ENCODE results near the gene TNIP2. TPM values are rescaled to one million over a fixed set of nuclear protein-coding genes. Genes with fewer than 3 reads are reported as not detected.

TNIP2 gene
- total RNA-seq, result 100 to 1,000 TPM in 3 of 4 donors, 10 to 100 TPM in 1; 91.8 to 203 (median 129) TPM

GRCh38 chr4:2755821-2756690 is at the start of gene TNIP2:
TNIP2 (minus strand) TSS chr4:2756336; CDS start chr4:2756289, 47 bp downstream.
- intact Hi-C loops (cut with DNase I; ENCODE audit: low total_unique reads) (no loop called here), in situ Hi-C loops (cut with MboI; ENCODE audit: low pct_ligation_motif_present in 1 of 4, low pct_unique_long_range_greater_than_20kb in 1 of 4, low sequenced_read_pairs in 3 of 4) (loop anchor here in 2 of 4 donors (25.0 kb wide), 1 partner anchor 181 kb away; no protein-coding TSS in a partner anchor)
- no peaks in the 10 kb centered on the region for H3K36me3 ChIP-seq
- H3K4me1 ChIP-seq, result peaks cover 18 to 57% (median 35%) of the 10 kb centered on the region in 4 donors
- whole genome bisulfite sequencing, 2 donors (ENCODE audit: low coverage in 1 of 2), result 1% methylated on average over 46 of the region's 96 CpGs; no CpG with 5 or more reads in 1 of the 2 donors
- TF ChIP-seq, protein P1, sequence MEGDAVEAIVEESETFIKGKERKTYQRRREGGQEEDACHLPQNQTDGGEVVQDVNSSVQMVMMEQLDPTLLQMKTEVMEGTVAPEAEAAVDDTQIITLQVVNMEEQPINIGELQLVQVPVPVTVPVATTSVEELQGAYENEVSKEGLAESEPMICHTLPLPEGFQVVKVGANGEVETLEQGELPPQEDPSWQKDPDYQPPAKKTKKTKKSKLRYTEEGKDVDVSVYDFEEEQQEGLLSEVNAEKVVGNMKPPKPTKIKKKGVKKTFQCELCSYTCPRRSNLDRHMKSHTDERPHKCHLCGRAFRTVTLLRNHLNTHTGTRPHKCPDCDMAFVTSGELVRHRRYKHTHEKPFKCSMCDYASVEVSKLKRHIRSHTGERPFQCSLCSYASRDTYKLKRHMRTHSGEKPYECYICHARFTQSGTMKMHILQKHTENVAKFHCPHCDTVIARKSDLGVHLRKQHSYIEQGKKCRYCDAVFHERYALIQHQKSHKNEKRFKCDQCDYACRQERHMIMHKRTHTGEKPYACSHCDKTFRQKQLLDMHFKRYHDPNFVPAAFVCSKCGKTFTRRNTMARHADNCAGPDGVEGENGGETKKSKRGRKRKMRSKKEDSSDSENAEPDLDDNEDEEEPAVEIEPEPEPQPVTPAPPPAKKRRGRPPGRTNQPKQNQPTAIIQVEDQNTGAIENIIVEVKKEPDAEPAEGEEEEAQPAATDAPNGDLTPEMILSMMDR (IDR thresholded peaks at IDR 0.05), result peak in 4 of 5 experiments; percentile 27 to 79 (median 38)
- TF ChIP-seq EP300 (IDR thresholded peaks at IDR 0.05; ENCODE audit: low read depth), result no peak
- peak; percentile 56 for TF ChIP-seq POLR2A (IDR thresholded peaks at IDR 0.05)
- peak in 2 of 3 donors; percentile 72 to 75 for TF ChIP-seq POLR2AphosphoS5 (IDR thresholded peaks at IDR 0.05)
- H3K4me3 ChIP-seq, result peak within 1 kb of the TSS; percentile 53 to 86 (median 68)
- H3K9me3 ChIP-seq, result no peaks in the 10 kb centered on the region
- H3K27ac ChIP-seq, result peak within 1 kb of the TSS; percentile 89 to 97 (median 90)
- no peaks in the 10 kb centered on the region for H3K27me3 ChIP-seq
- peak; percentile 92 for DNase-seq

DNA sequence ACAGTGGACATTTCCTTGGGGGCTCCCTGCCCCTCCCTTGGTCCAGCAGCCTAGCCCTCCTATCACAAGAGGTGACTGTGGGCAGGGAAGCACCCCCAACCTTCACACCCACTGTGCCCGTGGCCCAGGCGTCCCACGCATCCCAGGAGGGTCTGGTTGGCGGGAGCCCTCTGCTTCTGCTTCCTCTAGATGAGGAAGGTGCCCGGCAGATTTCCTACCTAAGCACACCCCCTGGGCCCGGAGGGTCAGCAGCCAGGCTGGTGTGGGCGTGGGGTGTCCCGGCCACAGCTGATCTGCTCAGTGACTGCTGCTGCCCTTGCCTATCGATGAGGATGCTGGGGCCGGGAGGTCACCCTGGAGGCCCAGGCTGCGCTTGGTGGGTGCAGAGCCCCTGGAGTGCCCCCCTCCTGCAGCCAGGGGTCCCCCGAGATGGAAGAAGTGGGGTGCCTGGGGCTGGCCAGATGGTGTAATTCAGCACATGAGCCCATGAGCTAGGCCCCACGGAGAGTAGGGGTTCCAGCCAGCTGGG is 48.9 kb upstream of the TNIP2 start:
- whole genome bisulfite sequencing, 2 donors (ENCODE audit: low coverage in 1 of 2), result 74% methylated on average over 11 of the region's 13 CpGs; no CpG with 5 or more reads in 1 of the 2 donors
- Histone ChIP-seq H3K27ac (peak overlapping the region; percentile 81 to 82 (median 82)), H3K4me1 (peaks cover 45 to 85% (median 64%) of the 10 kb centered on the region in 4 donors), H3K9me3 (no peaks in the 10 kb centered on the region), H3K36me3 (no peaks in the 10 kb centered on the region), H3K4me3 (no peak overlapping the region), H3K27me3 (no peaks in the 10 kb centered on the region)
- in situ Hi-C loops (cut with MboI; ENCODE audit: low pct_ligation_motif_present in 1 of 4, low pct_unique_long_range_greater_than_20kb in 1 of 4, low sequenced_read_pairs in 3 of 4) (no loop called here), intact Hi-C loops (cut with DNase I; ENCODE audit: low total_unique reads) (no loop called here)
- TF ChIP-seq POLR2AphosphoS5 (IDR thresholded peaks at IDR 0.05) (no peak), EP300 (IDR thresholded peaks at IDR 0.05; ENCODE audit: low read depth) (no peak), POLR2A (IDR thresholded peaks at IDR 0.05) (no peak)
- TF ChIP-seq, protein P1 (IDR thresholded peaks at IDR 0.05), result no peak
- DNase-seq, result no peak

GRCh38 chr4:2804449-2804972 is 48.4 kb upstream of the TNIP2 start:
- in situ Hi-C loops (cut with MboI; ENCODE audit: low pct_ligation_motif_present in 1 of 4, low pct_unique_long_range_greater_than_20kb in 1 of 4, low sequenced_read_pairs in 3 of 4) (no loop called here), intact Hi-C loops (cut with DNase I; ENCODE audit: low total_unique reads) (no loop called here)
- 90% methylated on average over 10 of the region's 10 CpGs; no CpG with 5 or more reads in 1 of the 2 donors for WGBS, 2 donors (ENCODE audit: low coverage in 1 of 2)
- Histone ChIP-seq H3K27ac (peak overlapping the region; percentile 81 to 82 (median 82)), H3K4me1 (peaks cover 49 to 86% (median 67%) of the 10 kb centered on the region in 4 donors), H3K27me3 (no peaks in the 10 kb centered on the region), H3K9me3 (no peaks in the 10 kb centered on the region), H3K4me3 (no peak overlapping the region), H3K36me3 (no peaks in the 10 kb centered on the region)
- no peak for TF ChIP-seq POLR2AphosphoS5 (IDR thresholded peaks at IDR 0.05)
- TF ChIP-seq POLR2A (IDR thresholded peaks at IDR 0.05), result no peak
- TF ChIP-seq EP300 (IDR thresholded peaks at IDR 0.05; ENCODE audit: low read depth), result no peak
- TF ChIP-seq, protein P1 (IDR thresholded peaks at IDR 0.05), result no peak
- DNase-seq, result no peak

Data from transverse colon (tissue), 4 donors.